Cerebellar nuclear complex (tissue), 1 donor: ENCODE results near the gene STUB1.

Experiments used
- DNase-seq, 2 experiments: peaks; one replicate each; lab custom pipeline; 2025; lab: John Stamatoyannopoulos, UW

STUB1 gene

GRCh38 chr16:644556-644955 is 35.7 kb upstream of the STUB1 start:
- no peak for DNase-seq

GRCh38 chr16:645852-646678 is 34.1 kb upstream of the STUB1 start:
- no peak for DNase-seq

GRCh38 chr16:646679-647172 is 33.5 kb upstream of the STUB1 start:
- no peak for DNase-seq

GRCh38 chr16:647173-647902 is 32.9 kb upstream of the STUB1 start:
- DNase-seq, result no peak

- no peak for DNase-seq
These were observed 32.0 kb upstream of the STUB1 start for GRCh38 chr16:648071-648780.

- DNase-seq, result peak in 1 of 2 experiments; percentile 53
These were observed 31.2 kb upstream of the STUB1 start, which contains the start of gene WDR90 for GRCh38 chr16:648781-649589. Gene WDR90 (plus strand): TSS chr16:649365. CDS start chr16:649417, 52 bp downstream.

GRCh38 chr16:649631-650030 is 30.6 kb upstream of the STUB1 start:
- no peak for DNase-seq

GRCh38 chr16:651844-652243 is 28.4 kb upstream of the STUB1 start:
- DNase-seq, result no peak

GRCh38 chr16:652454-653305 is 27.5 kb upstream of the STUB1 start:
- no peak for DNase-seq

GRCh38 chr16:654034-654433 is 26.2 kb upstream of the STUB1 start:
- no peak for DNase-seq

GRCh38 chr16:657487-657886 is 22.7 kb upstream of the STUB1 start:
- no peak for DNase-seq

GRCh38 chr16:658679-659571 is 21.3 kb upstream of the STUB1 start:
- no peak for DNase-seq

- DNase-seq, result no peak
These were observed 20.6 kb upstream of the STUB1 start for GRCh38 chr16:659618-660017.

GRCh38 chr16:660132-660458 is 20.1 kb upstream of the STUB1 start:
- DNase-seq, result no peak

GRCh38 chr16:660459-661183 is 19.6 kb upstream of the STUB1 start:
- DNase-seq, result no peak

- no peak for DNase-seq
These were observed 18.9 kb upstream of the STUB1 start for GRCh38 chr16:661184-661821.

- no peak for DNase-seq
These were observed 18.1 kb upstream of the STUB1 start for GRCh38 chr16:662095-662494.

GRCh38 chr16:662597-662996 is 17.6 kb upstream of the STUB1 start:
- DNase-seq, result no peak

- no peak for DNase-seq
These were observed 13.6 kb upstream of the STUB1 start for GRCh38 chr16:666572-666971.
